ENCODE measurements around the gene PRXL2A.

- TF ChIP-seq CTCF (IDR thresholded peaks at IDR 0.05; ENCODE audit: insufficient read depth, low read length), result no peak
- no peak for TF ChIP-seq POLR2AphosphoS5 (IDR thresholded peaks at IDR 0.05; ENCODE audit: low read depth)
- TF ChIP-seq REST (IDR thresholded peaks at IDR 0.05; ENCODE audit: insufficient replicate concordance, low read depth), result no peak
- TF ChIP-seq GABPA (IDR thresholded peaks at IDR 0.05; ENCODE audit: low read depth), result no peak
- no peak for TF ChIP-seq SPI1 (IDR thresholded peaks at IDR 0.05; ENCODE audit: borderline replicate concordance, low read depth)
Observed at GRCh38 chr10:80451132-80451531, 42.8 kb downstream of the PRXL2A start.

Measured in HL-60 (cell line).